Parathyroid adenoma (tissue), 2 donors: ENCODE measurements around the gene UROD.

Source experiments
- H2AFZ ChIP-seq: fragments of 300-600 bp; sonication (generic); one replicate; pipeline ENCODE4 v1.7.0; 2017; ENCODE audit warnings: antibody characterized with exemption, mild to moderate bottlenecking
- H3K27ac ChIP-seq: fragments of 300-600 bp; sonication (generic); one replicate; pipeline ENCODE4 v1.7.0; 2017
- H3K27me3 ChIP-seq: fragments of 300-600 bp; sonication (generic); one replicate; pipeline ENCODE4 v1.7.0; 2017; ENCODE audit warnings: low read length; ENCODE audit not compliant: control insufficient read depth, insufficient read depth
- H3K36me3 ChIP-seq: fragments of 300-600 bp; sonication (generic); one replicate; pipeline ENCODE4 v1.7.0; 2017; ENCODE audit warnings: low read length; ENCODE audit not compliant: control insufficient read depth, insufficient read depth
- H3K4me1 ChIP-seq: fragments of 300-600 bp; sonication (generic); one replicate; pipeline ENCODE4 v1.7.0; 2017; ENCODE audit warnings: control low read depth
- H3K4me2 ChIP-seq: fragments of 300-600 bp; sonication (generic); one replicate; pipeline ENCODE4 v1.7.0; 2017; ENCODE audit warnings: low read length
- H3K4me3 ChIP-seq: fragments of 300-600 bp; sonication (generic); one replicate; pipeline ENCODE4 v1.7.0; 2017; ENCODE audit warnings: low read depth, low read length
- H3K79me2 ChIP-seq: fragments of 300-600 bp; sonication (generic); one replicate; pipeline ENCODE4 v1.7.0; 2017; ENCODE audit warnings: control low read depth
- H3K9ac ChIP-seq: fragments of 300-600 bp; sonication (generic); one replicate; pipeline ENCODE4 v1.7.0; 2017; ENCODE audit warnings: mild to moderate bottlenecking
- H3K9me3 ChIP-seq: fragments of 300-600 bp; sonication (generic); one replicate; pipeline ENCODE4 v1.7.0; 2017; ENCODE audit warnings: low read length; ENCODE audit not compliant: control insufficient read depth
- CTCF ChIP-seq: fragments of 300-600 bp; sonication (generic); IDR thresholded peaks from one replicate; pipeline ENCODE4 v1.7.0; 2017; ENCODE audit warnings: antibody characterized with exemption, mild to moderate bottlenecking
- donor health status: primary hyperparathyroidism.

Gene UROD

GRCh38 chr1:45016090-45016697, 4.1 kb downstream of the UROD start:
- Histone ChIP-seq H3K36me3 (no peaks in the 10 kb centered on the region), H3K9me3 (no peaks in the 10 kb centered on the region), H3K27ac (no peak overlapping the region), H3K4me1 (peaks cover 3% of the 10 kb centered on the region), H2AFZ (no peak overlapping the region), H3K79me2 (no peaks in the 10 kb centered on the region), H3K9ac (no peak overlapping the region), H3K4me3 (no peak overlapping the region), H3K4me2 (no peak overlapping the region), H3K27me3 (no peaks in the 10 kb centered on the region)
- TF ChIP-seq CTCF, result no peak

- TF ChIP-seq CTCF, result no peak
- Histone ChIP-seq H3K4me3 (no peak overlapping the region), H3K4me1 (peaks cover 3% of the 10 kb centered on the region), H3K79me2 (no peaks in the 10 kb centered on the region), H3K9ac (no peak overlapping the region), H3K4me2 (no peak overlapping the region), H3K27me3 (no peaks in the 10 kb centered on the region), H3K9me3 (no peaks in the 10 kb centered on the region), H2AFZ (no peak overlapping the region), H3K27ac (no peak overlapping the region), H3K36me3 (no peaks in the 10 kb centered on the region)
These were observed 4.7 kb downstream of the UROD start for GRCh38 chr1:45016767-45017166.

- Histone ChIP-seq H3K27ac (no peak overlapping the region), H3K36me3 (no peaks in the 10 kb centered on the region), H3K9ac (no peak overlapping the region), H3K27me3 (no peaks in the 10 kb centered on the region), H3K79me2 (no peaks in the 10 kb centered on the region), H3K4me3 (no peak overlapping the region), H3K4me1 (peaks cover 3% of the 10 kb centered on the region), H3K9me3 (no peaks in the 10 kb centered on the region), H2AFZ (peak overlapping the region; percentile 56), H3K4me2 (no peak overlapping the region)
- TF ChIP-seq CTCF, result peak; percentile 55
These were observed 6.7 kb downstream of the UROD start for GRCh38 chr1:45018599-45019230.

GRCh38 chr1:45023663-45024062, 11.6 kb downstream of the UROD start:
- Histone ChIP-seq H3K79me2 (no peaks in the 10 kb centered on the region), H3K9me3 (no peaks in the 10 kb centered on the region), H3K4me1 (no peaks in the 10 kb centered on the region), H3K36me3 (no peaks in the 10 kb centered on the region), H3K4me3 (no peak overlapping the region), H3K4me2 (no peak overlapping the region), H3K27ac (no peak overlapping the region), H2AFZ (no peak overlapping the region), H3K9ac (no peak overlapping the region), H3K27me3 (no peaks in the 10 kb centered on the region)
- TF ChIP-seq CTCF, result no peak

- Histone ChIP-seq H3K79me2 (no peaks in the 10 kb centered on the region), H2AFZ (no peak overlapping the region), H3K36me3 (no peaks in the 10 kb centered on the region), H3K4me2 (no peak overlapping the region), H3K4me1 (no peaks in the 10 kb centered on the region), H3K27ac (no peak overlapping the region), H3K9me3 (no peaks in the 10 kb centered on the region), H3K27me3 (no peaks in the 10 kb centered on the region), H3K4me3 (no peak overlapping the region), H3K9ac (no peak overlapping the region)
- no peak for TF ChIP-seq CTCF
These were observed 14.4 kb downstream of the UROD start for GRCh38 chr1:45026446-45026845.
